ENCODE measurements around the gene PKNOX2. TPM values are rescaled to one million over a fixed set of nuclear protein-coding genes. Genes with fewer than 3 reads are reported as not detected.

The PKNOX2 gene
- total and polyA plus RNA-seq, 10 donors = 0.80 to 8.9 (median 3.5) TPM

GRCh38 chr11:125188021-125188420 lies 23.5 kb downstream of the PKNOX2 start:
- Histone ChIP-seq H3K27ac (no peak overlapping the region), H3K9me3 (peaks cover 0 to 16% (median 5%) of the 10 kb centered on the region in 8 donors), H3K4me3 (no peak overlapping the region), H3K36me3 (no peaks in the 10 kb centered on the region), H3K27me3 (replicated peaks in 1 of 7) (peaks cover 0 to 70% (median 7%) of the 10 kb centered on the region in 7 donors), H3K4me1 (peaks cover 0 to 15% (median 9%) of the 10 kb centered on the region in 6 donors)
- intact Hi-C loops (cut with DNase I; ENCODE audit: low total_unique reads) = no loop called here
- no peak for DNase-seq
- TF ChIP-seq POLR2AphosphoS5 (IDR thresholded peaks at IDR 0.05) (no peak), POLR2A (IDR thresholded peaks at IDR 0.05) (no peak), CTCF (IDR thresholded peaks at IDR 0.05 in 8 of 11, conservative IDR thresholded peaks at IDR 0.05 in 3 of 11) (no peak)

GRCh38 chr11:125190566-125190965 lies 26.0 kb downstream of the PKNOX2 start:
- DNase-seq = peak; percentile 16
- Histone ChIP-seq H3K4me1 (peaks cover 0 to 15% (median 9%) of the 10 kb centered on the region in 6 donors), H3K4me3 (no peak overlapping the region), H3K27me3 (replicated peaks in 1 of 7) (peaks cover 0 to 71% (median 7%) of the 10 kb centered on the region in 7 donors), H3K27ac (no peak overlapping the region), H3K36me3 (no peaks in the 10 kb centered on the region), H3K9me3 (peaks cover 0 to 27% (median 14%) of the 10 kb centered on the region in 8 donors)
- intact Hi-C loops (cut with DNase I; ENCODE audit: low total_unique reads) = no loop called here
- TF ChIP-seq POLR2AphosphoS5 (IDR thresholded peaks at IDR 0.05) (no peak), CTCF (IDR thresholded peaks at IDR 0.05 in 8 of 11, conservative IDR thresholded peaks at IDR 0.05 in 3 of 11) (no peak), POLR2A (IDR thresholded peaks at IDR 0.05) (no peak)
- 52 to 67% (median 64%) methylated on average over 5 of the region's 5 CpGs for WGBS, 5 donors

- Histone ChIP-seq H3K27me3 (replicated peaks in 1 of 7) (peaks cover 0 to 67% (median 7%) of the 10 kb centered on the region in 7 donors), H3K36me3 (no peaks in the 10 kb centered on the region), H3K9me3 (peaks cover 0 to 18% (median 8%) of the 10 kb centered on the region in 8 donors), H3K4me1 (peaks cover 0 to 15% (median 9%) of the 10 kb centered on the region in 6 donors), H3K4me3 (no peak overlapping the region), H3K27ac (no peak overlapping the region)
- intact Hi-C loops (cut with DNase I; ENCODE audit: low total_unique reads) = no loop called here
- WGBS, 5 donors = 7 to 24% (median 8%) methylated on average over 9 of the region's 9 CpGs
- peak; percentile 65 for DNase-seq
- TF ChIP-seq POLR2A (IDR thresholded peaks at IDR 0.05) = no peak
- no peak for TF ChIP-seq CTCF (IDR thresholded peaks at IDR 0.05 in 8 of 11, conservative IDR thresholded peaks at IDR 0.05 in 3 of 11)
- peak in 2 of 3 donors; percentile 66 to 82 for TF ChIP-seq POLR2AphosphoS5 (IDR thresholded peaks at IDR 0.05)
These were observed 27.6 kb downstream of the PKNOX2 start for GRCh38 chr11:125192183-125192582.

- Histone ChIP-seq H3K4me3 (no peak overlapping the region), H3K9me3 (peaks cover 0 to 12% (median 8%) of the 10 kb centered on the region in 8 donors), H3K4me1 (peaks cover 0 to 15% (median 9%) of the 10 kb centered on the region in 6 donors), H3K27ac (no peak overlapping the region), H3K27me3 (replicated peaks in 1 of 7) (peaks cover 0 to 69% (median 7%) of the 10 kb centered on the region in 7 donors), H3K36me3 (no peaks in the 10 kb centered on the region)
- peak; percentile 42 for DNase-seq
- WGBS, 5 donors = 65 to 72% (median 71%) methylated on average over 11 of the region's 11 CpGs
- intact Hi-C loops (cut with DNase I; ENCODE audit: low total_unique reads) = no loop called here
- TF ChIP-seq CTCF (IDR thresholded peaks at IDR 0.05 in 8 of 11, conservative IDR thresholded peaks at IDR 0.05 in 3 of 11) (no peak), POLR2A (IDR thresholded peaks at IDR 0.05) (no peak), POLR2AphosphoS5 (IDR thresholded peaks at IDR 0.05) (no peak)
These were observed 28.3 kb downstream of the PKNOX2 start for GRCh38 chr11:125192717-125193415.
